ENCODE measurements around the gene TMEM178A. TPM values are rescaled to one million over a fixed set of nuclear protein-coding genes. Genes with fewer than 3 reads are reported as not detected.

Gene TMEM178A
- total and polyA plus RNA-seq, 4 donors: 1.4 to 4.8 (median 3.2) TPM

DNA sequence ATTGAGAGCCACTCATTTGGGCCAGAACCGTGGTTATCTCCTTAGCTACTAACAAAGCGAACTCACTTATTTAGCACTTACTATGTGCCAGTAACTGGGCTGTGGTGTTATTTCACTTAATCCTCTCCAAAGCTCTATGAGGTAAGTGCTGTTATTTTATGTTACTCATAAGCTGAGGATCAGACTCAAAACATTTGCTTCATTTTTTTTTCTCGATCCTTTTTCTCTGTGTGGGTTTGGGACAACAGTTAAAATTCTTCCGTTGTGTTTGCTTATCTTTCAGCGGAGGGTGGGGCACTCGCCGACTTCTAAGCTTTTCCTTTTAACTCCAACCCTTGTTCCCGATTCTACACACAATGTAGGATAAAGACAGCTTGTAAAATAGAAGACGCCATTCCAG is 52.8 kb downstream of the TMEM178A start:
- Histone ChIP-seq H3K4me3 (no peak overlapping the region), H3K27me3 (ENCODE audit: control insufficient read depth in 3 of 3, insufficient read depth in 3 of 3, low read length in 2 of 3) (no peaks in the 10 kb centered on the region), H3K36me3 (ENCODE audit: control insufficient read depth in 4 of 4, insufficient read depth in 4 of 4, low read length in 4 of 4) (no peaks in the 10 kb centered on the region), H3K9me3 (ENCODE audit: control insufficient read depth in 4 of 4, insufficient read depth in 3 of 4, low read length in 3 of 4) (no peaks in the 10 kb centered on the region), H3K27ac (ENCODE audit: low read depth in 1 of 2, low read length in 1 of 2) (no peak overlapping the region), H3K4me1 (ENCODE audit: control insufficient read depth in 5 of 5, insufficient read depth in 5 of 5, low read length in 5 of 5) (no peaks in the 10 kb centered on the region), H3K9ac (ENCODE audit: insufficient read depth in 1 of 2, low read length in 2 of 2) (no peak overlapping the region)
- ATAC-seq (ENCODE audit: insufficient read depth, low FRiP score) (no peak), DNase-seq (no peak)
- TF ChIP-seq, protein P1, sequence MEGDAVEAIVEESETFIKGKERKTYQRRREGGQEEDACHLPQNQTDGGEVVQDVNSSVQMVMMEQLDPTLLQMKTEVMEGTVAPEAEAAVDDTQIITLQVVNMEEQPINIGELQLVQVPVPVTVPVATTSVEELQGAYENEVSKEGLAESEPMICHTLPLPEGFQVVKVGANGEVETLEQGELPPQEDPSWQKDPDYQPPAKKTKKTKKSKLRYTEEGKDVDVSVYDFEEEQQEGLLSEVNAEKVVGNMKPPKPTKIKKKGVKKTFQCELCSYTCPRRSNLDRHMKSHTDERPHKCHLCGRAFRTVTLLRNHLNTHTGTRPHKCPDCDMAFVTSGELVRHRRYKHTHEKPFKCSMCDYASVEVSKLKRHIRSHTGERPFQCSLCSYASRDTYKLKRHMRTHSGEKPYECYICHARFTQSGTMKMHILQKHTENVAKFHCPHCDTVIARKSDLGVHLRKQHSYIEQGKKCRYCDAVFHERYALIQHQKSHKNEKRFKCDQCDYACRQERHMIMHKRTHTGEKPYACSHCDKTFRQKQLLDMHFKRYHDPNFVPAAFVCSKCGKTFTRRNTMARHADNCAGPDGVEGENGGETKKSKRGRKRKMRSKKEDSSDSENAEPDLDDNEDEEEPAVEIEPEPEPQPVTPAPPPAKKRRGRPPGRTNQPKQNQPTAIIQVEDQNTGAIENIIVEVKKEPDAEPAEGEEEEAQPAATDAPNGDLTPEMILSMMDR (IDR thresholded peaks at IDR 0.05; ENCODE audit: control extremely low read depth, extremely low read depth): no peak
- WGBS, 2 donors: 78 to 91% methylated on average over 9 of the region's 9 CpGs

DNA sequence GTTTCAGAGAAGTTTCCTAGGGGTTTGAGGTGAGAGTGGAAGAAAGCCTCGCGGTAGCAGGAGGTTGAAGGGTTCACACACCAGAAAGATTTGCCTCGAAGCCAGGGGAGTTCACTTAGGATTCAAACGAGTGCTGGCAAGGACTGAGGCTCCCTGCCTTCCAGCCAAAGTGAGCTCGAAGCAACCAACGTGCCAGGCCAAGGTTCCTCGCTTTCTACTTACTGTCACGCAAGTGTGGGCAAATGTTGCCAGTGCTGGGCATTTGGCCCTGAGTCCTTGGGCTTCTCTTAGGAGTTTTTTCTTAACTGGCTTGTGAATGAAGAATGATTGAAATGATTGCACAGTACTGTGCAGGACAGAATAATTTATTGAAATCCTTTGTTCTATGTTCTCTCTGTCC is 53.6 kb downstream of the TMEM178A start:
- Histone ChIP-seq H3K9ac (ENCODE audit: insufficient read depth in 1 of 2, low read length in 2 of 2) (no peak overlapping the region), H3K9me3 (ENCODE audit: control insufficient read depth in 4 of 4, insufficient read depth in 3 of 4, low read length in 3 of 4) (no peaks in the 10 kb centered on the region), H3K4me1 (ENCODE audit: control insufficient read depth in 5 of 5, insufficient read depth in 5 of 5, low read length in 5 of 5) (no peaks in the 10 kb centered on the region), H3K27me3 (ENCODE audit: control insufficient read depth in 3 of 3, insufficient read depth in 3 of 3, low read length in 2 of 3) (no peaks in the 10 kb centered on the region), H3K27ac (ENCODE audit: low read depth in 1 of 2, low read length in 1 of 2) (no peak overlapping the region), H3K4me3 (no peak overlapping the region), H3K36me3 (ENCODE audit: control insufficient read depth in 4 of 4, insufficient read depth in 4 of 4, low read length in 4 of 4) (no peaks in the 10 kb centered on the region)
- 87 to 92% methylated on average over 8 of the region's 8 CpGs for WGBS, 2 donors
- TF ChIP-seq, protein P1 (IDR thresholded peaks at IDR 0.05; ENCODE audit: control extremely low read depth, extremely low read depth): no peak
- ATAC-seq (ENCODE audit: insufficient read depth, low FRiP score) (no peak), DNase-seq (no peak)

DNA sequence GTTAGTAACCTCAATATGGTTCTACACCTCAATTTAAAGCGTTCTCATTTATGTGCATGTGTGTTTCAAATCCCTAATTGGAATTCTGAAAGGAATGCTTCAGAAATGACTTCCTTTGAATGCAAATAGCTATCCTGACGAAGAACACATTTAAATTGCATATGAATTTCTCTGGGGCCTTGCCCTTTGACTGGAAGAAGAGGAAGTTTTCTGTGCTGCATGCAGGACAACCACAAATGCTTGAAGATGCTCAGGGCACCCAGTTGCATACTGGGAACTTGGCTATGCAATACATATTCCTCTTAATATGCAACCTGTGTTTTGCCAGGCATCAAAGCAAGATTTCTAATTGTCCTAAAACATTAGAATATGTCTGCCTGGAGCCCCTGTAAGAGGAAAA is 55.3 kb downstream of the TMEM178A start:
- WGBS, 2 donors: 89 to 92% methylated on average over 2 of the region's 2 CpGs
- Histone ChIP-seq H3K27ac (ENCODE audit: low read depth in 1 of 2, low read length in 1 of 2) (no peak overlapping the region), H3K27me3 (ENCODE audit: control insufficient read depth in 3 of 3, insufficient read depth in 3 of 3, low read length in 2 of 3) (no peaks in the 10 kb centered on the region), H3K36me3 (ENCODE audit: control insufficient read depth in 4 of 4, insufficient read depth in 4 of 4, low read length in 4 of 4) (no peaks in the 10 kb centered on the region), H3K4me1 (ENCODE audit: control insufficient read depth in 5 of 5, insufficient read depth in 5 of 5, low read length in 5 of 5) (no peaks in the 10 kb centered on the region), H3K9ac (ENCODE audit: insufficient read depth in 1 of 2, low read length in 2 of 2) (no peak overlapping the region), H3K9me3 (ENCODE audit: control insufficient read depth in 4 of 4, insufficient read depth in 3 of 4, low read length in 3 of 4) (no peaks in the 10 kb centered on the region), H3K4me3 (no peak overlapping the region)
- no peak for DNase-seq
- ATAC-seq (ENCODE audit: insufficient read depth, low FRiP score): no peak
- TF ChIP-seq, protein P1 (IDR thresholded peaks at IDR 0.05; ENCODE audit: control extremely low read depth, extremely low read depth): no peak

DNA sequence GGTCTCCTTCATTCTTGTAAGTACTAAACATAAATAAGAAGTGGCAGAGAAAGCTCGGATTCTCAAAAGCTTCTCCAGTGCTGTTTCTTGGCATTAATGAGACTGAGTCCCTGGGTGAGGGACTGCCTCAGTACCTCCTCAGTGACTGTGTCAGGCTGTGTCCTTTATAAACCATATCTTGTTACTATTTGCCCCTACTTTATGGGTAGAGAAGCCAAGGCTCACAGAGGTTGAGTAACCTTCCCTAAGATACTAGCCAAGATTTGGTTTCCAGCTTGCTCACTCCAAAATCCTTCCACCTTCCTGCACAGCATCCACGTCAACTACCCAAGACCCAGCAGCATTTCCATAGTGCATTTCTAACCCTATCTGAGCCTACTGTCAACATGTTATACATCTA is 57.8 kb downstream of the TMEM178A start:
- 78 to 86% methylated on average over 2 of the region's 2 CpGs for WGBS, 2 donors
- Histone ChIP-seq H3K4me1 (ENCODE audit: control insufficient read depth in 5 of 5, insufficient read depth in 5 of 5, low read length in 5 of 5) (no peaks in the 10 kb centered on the region), H3K9ac (ENCODE audit: insufficient read depth in 1 of 2, low read length in 2 of 2) (no peak overlapping the region), H3K36me3 (ENCODE audit: control insufficient read depth in 4 of 4, insufficient read depth in 4 of 4, low read length in 4 of 4) (no peaks in the 10 kb centered on the region), H3K27ac (ENCODE audit: low read depth in 1 of 2, low read length in 1 of 2) (no peak overlapping the region), H3K4me3 (no peak overlapping the region), H3K9me3 (ENCODE audit: control insufficient read depth in 4 of 4, insufficient read depth in 3 of 4, low read length in 3 of 4) (no peaks in the 10 kb centered on the region), H3K27me3 (ENCODE audit: control insufficient read depth in 3 of 3, insufficient read depth in 3 of 3, low read length in 2 of 3) (no peaks in the 10 kb centered on the region)
- TF ChIP-seq, protein P1 (IDR thresholded peaks at IDR 0.05; ENCODE audit: control extremely low read depth, extremely low read depth): no peak
- DNase-seq (no peak), ATAC-seq (ENCODE audit: insufficient read depth, low FRiP score) (no peak)
